Stimulated activated CD4-positive, alpha-beta T cell treated with anti-CD3 and anti-CD28 coated beads, Interleukin-2, amount 100 ng/mL, for 4 hours (primary cell): ENCODE results near the gene LAMA2.
"Not testable (repeated sequence)": the region's sequence is repeated elsewhere in the genome, so short reads cannot be mapped to it uniquely, and the experiment has no call there.

Experiments
- DNase-seq: peaks from one replicate; pipeline ENCODE4 v3.0.0-alpha.2; 2020; ENCODE audit warnings: low read depth

Gene LAMA2

DNA sequence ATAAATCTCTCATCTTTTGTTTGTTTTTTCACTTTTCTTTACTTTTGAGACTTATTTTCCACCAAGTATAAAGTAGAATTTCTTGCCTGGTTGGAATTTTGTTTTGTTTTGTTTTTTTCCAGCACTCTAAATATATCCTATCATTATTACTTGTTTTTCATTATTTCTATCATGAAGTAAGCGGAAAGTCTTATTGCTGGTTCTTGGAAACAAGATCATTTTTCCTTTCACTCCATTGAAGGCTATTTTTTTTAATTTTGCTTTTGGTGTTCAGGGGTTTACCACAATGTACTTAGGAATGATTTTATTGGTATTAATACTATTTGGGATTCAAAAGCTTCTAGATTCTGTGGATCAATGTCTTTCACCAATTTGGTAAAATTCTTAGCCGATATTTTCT lies 190.1 kb downstream of the LAMA2 start:
- DNase-seq, result no peak

DNA sequence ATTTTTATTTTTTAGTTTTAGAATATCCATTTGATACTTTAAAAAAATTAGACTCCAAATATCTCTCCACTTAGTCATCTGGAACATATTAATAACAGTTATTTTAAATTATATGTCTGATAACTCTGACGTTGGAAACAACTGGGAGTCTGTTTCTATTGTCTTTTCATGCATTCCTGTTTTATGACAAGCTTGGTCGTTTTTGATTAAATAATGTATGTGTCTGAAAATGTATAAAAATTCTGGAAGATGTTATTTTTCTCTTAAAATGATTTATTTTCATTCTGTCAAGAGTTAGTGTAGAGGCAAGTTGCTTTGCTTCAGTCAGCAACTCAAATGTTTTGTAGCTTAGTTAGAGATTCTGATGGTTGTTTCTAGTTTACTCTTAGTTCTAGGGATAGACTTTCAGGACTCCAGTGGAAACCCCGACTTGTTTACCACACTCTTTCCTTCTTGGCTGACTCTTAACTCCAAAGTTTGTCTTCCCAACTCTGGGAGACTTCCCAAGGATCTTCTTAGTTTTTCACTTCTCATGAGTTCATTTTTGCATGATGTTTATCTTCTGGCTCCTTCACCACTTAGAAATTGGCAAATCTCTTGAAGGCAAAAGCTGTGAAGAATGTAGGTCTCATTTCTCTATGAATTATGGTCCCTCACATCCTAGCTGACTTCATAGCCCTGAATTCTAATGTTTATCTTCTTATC lies 190.9 kb downstream of the LAMA2 start:
- DNase-seq, result no peak

DNA sequence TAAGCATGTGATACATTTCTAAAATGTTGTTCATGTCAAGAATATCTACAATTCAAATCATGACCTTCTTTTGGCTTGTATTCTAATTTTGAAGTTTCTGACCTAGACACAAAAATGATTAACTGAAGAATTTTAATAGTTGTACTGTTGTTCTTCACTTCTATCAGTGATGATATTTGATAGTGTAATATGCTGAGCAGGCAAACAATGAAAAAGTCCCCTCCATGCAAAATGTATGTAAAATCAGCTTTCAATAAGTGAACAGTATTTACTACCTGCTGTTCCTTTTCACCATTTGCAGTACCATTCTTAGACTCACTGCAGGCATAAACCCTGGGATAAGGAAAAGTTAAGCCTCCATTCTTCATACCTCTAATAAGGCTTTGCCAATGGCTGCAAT lies 201.5 kb downstream of the LAMA2 start:
- no peak for DNase-seq

DNA sequence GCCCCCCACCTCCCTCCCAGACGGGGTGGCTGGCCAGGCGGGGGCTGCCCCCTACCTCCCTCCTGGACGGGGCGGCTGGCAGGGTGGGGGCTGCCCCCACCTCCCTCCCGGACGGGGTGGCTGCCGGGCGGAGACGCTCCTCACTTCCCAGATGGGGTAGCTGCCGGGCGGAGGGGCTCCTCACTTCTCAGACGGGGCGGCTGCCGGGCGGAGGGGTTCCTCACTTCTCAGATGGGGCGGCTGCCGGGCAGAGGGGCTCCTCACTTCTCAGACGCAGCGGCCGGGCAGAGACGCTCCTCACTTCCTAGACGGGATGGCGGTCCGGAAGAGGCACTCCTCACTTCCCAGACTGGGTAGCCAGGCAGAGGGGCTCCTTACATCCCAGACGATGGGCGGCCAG lies 205.5 kb downstream of the LAMA2 start:
- DNase-seq, result not testable (repeated sequence)

DNA sequence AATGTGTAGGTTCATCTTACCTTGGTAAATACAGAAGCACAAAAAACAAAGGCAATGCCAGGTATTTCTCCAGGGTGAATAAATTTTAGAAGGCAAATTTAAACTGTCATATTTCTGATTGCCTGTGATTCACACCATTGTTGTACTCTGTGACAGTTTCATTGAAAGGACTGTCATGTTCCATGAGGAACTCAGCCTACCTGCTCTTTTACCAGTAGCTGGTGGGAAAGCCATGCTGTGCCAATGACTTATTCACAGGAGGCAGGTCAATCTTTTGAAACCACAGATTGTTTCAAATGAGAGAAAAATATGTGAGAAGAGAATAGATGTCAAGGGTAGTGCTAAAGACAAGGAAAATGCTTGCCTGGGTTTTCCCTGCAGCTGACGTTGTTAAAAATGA lies 206.4 kb downstream of the LAMA2 start:
- DNase-seq, result no peak

DNA sequence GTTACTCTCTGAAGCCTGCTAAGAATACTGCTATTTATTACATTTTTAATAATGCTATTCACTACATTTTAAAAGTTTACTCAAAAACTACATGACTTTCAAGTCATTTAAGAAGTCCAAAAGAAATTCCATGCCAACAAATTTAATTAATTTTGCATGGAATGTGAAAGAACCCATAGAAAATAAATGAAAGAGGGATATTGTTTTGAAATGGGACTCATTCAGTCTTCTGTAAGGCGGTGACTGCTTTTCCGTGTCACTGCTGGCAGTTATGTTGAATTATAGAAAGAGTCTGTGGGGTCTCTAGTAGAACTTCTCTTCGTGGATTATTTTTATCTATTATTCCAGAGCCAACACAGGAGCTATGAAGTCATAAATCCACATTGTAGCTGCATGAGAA lies 211.2 kb downstream of the LAMA2 start:
- DNase-seq, result no peak

DNA sequence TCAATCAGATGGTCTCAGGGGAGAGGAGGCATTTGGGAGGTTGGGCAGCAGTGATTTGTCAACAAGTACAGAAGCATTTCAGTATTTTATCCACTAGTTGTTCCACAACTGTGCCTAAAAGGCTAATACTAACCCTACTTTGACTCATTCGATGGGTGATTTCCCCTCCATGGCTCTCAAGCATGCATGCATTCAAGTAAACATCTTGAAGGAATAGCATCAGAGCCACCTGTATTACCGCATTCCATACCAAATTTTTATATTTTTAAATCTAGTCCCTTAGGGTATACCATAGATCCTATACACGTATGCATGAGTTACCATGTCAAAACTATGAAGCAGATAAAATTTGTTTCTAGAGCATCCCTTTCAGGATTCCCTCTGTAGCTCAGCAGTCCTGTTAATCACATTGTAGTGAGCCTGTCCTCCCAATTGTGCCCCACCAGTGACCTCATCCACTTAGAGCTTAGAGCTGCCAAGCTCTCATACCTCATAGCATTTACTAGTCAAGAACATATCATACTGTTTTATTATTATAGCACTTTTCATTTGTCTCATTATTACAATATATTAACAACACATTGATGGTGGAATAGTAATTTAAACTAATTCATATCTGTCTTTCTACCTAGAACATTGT lies 213.8 kb downstream of the LAMA2 start:
- DNase-seq, result no peak

DNA sequence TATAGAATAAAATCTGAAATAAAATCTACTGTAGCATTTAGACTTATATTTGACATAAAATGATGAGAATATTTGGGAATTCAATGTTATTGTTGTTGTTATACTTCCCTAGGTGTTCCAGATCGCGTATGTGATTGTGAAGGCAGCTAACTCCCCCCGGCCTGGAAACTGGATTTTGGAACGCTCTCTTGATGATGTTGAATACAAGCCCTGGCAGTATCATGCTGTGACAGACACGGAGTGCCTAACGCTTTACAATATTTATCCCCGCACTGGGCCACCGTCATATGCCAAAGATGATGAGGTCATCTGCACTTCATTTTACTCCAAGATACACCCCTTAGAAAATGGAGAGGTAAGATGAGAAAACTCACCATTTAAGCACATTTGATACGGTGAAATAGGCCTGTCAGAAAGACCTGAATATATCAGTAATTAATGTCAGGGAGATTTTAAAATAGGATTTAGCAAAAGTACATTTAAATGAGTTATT lies 215.2 kb downstream of the LAMA2 start:
- no peak for DNase-seq

DNA sequence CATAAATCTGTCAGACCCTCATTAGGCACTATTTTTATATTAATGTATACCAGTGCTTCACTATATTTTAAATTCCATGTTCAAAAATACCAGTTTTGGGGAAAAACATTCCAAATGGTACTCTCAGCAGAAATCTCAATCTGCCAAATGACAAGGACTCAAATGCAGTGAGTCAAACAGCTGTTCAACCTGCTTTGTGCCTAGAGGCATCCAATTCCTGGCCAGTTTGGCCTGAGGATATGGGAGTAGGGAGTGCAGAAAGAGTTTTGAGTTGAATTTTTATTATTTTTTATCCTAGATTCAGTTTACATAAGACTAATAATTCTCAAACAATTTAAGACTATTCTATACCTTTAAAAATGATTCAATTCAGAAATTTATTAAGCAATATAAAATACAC lies 216.8 kb downstream of the LAMA2 start:
- DNase-seq, result no peak

DNA sequence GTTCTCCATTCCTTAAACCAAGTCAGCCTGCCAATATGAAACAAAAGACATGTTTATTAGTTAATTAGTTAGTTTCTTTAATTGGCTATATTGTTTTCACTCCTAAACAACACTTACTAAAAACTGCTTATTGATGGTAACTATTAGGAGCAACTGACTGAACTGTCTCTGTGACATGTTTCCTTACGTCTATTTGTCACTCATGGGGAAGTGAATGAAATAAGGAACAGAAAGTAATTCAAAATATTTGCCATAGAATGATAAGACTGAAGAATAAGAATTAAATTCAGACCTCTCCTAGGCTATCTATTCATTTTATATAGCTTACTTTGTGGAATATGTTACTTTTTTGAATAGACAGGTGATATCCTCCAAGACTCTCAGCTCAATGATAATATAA lies 217.2 kb downstream of the LAMA2 start:
- no peak for DNase-seq

DNA sequence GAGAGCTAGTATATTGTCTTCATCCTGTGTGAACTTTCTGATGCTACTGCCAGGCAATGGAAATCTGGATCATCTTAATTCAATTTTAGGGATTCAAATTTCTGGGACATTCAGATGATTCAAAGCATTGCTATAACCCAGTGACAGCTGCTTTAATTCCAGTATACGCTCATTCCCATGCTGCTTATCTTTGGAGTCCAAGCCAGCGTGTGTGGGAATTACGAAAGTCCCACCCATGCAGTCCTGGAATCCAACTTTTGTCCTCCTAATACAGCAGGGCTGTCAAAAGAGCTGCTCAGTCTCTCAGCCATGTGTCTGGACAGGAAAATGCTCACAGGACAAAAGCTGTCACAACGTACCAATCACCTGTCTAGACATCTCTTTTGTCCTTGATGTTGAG lies 219.8 kb downstream of the LAMA2 start:
- no peak for DNase-seq

DNA sequence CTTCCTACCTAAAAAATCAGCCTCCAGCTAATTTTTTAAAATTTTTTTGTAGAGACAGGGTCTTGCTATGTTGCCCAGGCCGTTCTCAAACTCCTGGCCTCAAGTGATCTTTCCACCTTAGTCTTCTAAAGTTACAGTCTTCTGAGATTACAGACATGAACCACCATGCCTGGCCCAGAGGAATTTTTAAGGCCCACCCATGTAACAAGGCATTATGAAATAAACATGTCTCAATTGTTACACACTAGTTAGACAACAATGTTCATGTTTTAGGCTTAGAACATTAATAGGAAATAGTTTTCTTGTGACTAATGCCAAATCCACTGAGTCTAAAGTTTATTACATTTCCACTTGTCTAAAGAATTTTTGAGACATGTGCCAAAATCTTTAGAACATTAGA lies 221.2 kb downstream of the LAMA2 start:
- no peak for DNase-seq

DNA sequence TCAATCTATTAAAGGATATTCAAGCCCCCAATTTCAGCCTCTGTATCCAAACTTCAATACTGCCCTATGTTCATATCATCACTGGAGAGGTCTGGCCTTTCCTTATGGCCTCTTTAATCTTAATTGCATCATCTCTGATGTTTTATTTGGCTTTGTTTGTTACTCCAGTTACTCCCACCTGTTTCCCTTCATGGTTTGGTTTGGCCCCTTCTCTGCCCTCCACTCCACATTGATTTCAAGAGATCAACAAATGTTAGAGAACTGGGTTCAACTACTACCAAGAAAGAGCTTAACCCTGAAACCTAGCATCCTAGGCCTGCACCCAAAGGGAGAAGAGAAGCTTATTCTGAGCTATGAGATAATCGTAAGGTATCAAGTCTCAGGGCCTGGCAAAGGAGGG lies 221.6 kb downstream of the LAMA2 start:
- no peak for DNase-seq

DNA sequence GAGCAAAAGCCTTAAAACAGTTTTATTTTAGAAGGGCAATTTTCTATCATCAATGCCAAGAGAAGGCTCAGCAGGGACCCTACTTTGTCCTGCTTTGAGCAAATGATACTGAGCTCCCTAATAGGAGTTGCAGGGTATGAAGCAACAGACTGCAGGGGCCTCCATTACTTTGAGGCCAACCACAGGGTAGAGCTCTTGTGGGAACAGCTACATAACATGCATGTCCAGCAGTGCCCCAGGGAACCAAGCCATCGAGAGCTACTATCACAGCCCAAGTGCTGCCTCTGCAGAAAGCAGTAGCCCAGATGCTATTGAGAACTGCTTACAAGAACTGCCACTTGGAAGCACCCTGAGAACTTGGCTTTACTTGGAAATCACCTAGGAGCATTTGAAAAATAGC lies 222.1 kb downstream of the LAMA2 start:
- DNase-seq, result no peak

DNA sequence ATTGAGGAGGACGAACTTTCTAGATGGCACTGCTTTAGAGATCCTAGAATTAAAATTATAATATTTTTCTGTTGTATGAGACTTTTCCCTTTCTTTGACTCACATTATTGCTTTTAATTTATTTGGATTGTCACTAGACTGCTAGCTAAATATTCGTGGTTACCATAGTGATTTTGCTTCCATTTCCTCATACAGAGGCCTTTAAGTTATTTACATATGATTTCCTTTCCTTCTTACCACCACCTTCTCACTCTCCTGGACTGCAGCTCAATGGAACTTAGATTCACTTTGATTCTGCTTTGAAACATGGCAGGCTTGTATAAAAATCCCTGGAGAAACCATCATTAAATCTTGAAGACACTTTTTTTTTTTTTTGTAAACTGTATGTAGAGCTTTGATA lies 222.9 kb downstream of the LAMA2 start:
- DNase-seq, result no peak

DNA sequence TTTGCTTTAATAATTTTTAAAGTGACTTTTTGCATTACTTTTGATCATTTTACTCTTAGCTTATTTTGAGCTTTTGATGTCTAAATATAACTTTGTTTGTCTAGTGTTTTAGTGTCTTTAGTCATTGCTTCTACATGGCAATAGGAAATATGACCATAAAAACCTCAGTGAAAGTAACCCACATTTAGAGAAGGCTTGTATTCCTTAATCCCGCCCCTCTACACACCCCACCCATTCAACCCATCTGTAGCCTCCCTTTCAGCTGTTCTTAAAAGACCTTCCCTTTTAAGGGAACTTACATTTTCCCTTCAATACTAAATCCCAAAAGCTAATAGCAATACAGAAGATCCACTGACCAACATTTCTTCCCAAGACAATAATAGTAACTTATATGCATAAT lies 225.4 kb downstream of the LAMA2 start:
- no peak for DNase-seq

DNA sequence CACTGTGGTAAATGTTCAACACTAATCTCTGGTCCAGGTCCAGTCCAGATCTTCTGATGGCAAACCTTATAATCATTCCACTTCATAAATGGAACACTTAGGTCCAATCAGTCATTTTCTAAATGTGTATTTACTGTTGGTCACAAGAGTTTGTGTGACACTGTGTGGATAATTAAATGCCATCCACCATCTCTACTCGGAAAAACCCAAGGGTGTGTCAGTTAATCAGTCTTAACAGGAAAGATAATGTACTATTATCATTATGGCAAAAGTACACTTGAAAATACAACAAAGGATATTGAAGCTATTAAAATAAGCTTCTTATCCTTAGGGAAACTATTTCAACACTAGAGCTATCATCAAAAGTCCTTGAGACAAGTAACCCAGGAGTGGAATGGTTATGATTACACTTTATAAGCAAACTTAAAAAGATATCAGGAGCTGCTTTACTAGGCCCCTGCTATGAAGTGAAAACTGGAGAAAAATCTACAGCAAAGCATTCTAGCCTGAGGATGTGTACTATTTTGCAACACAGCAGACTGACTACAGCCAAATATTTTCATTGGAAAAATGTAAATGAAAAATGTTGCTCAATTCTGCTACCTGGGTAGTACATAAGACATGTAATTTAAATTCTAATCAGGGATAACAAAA lies 227.9 kb downstream of the LAMA2 start:
- no peak for DNase-seq

DNA sequence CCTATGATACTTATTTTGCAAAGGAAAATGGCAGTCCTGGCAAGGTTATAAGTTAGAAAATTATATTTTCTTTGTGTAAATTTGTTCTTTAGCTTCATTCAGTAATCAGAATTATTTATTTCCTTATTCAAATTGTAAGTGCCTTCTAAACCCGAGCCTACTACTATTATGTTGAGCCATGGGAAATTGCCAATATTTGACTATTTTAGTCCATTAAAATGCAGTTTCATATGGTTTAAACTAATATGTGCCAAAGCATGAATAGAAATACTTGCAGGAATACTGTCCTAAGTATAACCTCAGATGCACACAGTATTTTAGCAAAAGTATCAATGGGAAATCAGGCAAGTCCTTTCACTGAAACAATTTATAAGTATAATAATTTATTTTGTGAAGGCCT lies 228.4 kb downstream of the LAMA2 start:
- no peak for DNase-seq

DNA sequence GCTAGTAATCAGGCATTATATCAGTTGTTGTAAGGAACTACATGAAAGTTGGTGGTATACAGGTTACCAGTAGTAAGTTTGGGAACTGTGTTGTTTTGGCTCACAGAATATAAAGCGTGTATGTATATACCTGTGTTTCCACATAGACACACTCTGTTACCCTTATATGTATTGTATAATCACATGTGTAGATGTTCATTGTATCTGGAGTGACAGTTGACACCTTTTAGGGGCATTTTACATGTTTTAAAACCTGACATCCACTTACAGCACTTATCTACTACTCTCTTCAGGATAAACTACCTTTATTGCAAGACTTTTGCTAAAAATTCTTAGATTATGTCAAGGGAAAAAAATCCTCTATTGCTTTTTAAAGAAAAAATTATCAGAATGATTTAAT lies 228.9 kb downstream of the LAMA2 start:
- no peak for DNase-seq

DNA sequence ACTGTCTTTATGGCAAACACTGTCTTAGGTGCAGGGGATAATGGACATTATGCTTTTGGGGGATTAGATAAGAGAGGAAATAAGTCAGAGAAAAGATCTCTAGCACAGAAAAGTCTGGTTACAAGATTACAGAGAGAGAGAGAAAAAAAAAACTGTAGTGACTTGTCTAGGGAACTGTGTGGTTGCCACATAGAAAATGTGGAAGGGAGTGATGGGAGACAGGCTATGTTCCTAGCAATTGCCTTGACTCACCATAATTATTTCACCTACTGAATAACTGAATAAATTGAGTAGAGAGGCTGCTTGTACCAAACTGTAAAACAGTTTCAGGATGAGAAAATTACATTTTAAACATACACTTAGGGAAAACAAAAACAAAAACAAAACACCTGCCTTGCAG lies 229.7 kb downstream of the LAMA2 start:
- no peak for DNase-seq

DNA sequence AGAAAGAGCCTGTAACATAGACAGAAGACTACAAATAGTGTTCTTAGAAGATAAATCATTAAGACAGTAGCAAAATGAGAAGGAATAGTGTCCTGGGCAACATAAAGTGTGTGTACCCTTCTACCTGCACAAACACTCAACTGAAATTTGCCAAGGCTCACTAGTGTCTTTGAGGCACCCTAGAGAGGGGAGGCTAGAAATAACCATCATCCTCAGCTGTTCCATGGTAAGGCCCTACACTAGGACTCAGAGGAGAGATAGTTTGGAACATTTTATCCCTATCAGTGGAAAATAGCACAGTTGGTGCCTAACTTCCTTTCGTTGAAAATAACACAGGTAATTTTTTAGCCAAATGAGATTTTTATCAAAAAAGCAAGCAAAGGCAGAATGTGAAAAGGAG lies 230.7 kb downstream of the LAMA2 start:
- DNase-seq, result no peak

DNA sequence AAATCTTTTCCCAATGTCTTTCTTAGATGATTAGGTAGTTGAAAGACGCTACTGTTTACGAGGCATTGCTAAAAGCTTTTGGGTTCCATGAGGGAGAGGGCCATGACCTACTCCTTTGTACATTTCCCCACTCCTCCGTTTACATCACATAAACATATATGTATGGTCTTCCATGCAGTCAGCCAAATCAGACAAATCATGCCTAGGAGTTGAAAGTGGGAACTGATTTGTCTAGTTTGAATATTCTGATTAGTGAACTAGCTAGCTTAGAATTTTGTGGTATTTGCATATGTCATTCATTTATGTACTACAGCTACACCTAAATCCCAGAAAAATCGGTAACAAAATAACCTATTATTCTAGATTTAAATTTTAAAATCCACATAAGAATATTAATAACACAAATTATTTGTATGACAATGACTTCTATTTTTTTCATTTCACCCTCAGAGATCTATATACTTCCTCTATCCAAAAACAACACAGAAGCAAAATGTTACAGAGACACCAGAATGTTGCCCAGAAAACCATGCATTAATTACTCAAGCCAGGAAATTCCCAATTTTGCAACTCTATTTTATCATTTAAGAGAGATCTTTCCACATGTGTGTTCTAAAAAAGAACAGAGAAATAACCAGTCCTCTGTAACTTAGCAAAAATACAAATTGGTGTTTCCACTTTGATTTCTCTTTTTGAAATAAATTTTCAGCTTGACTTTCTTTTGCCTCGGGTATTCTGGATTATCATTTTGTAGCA lies 231.9 kb downstream of the LAMA2 start:
- no peak for DNase-seq

DNA sequence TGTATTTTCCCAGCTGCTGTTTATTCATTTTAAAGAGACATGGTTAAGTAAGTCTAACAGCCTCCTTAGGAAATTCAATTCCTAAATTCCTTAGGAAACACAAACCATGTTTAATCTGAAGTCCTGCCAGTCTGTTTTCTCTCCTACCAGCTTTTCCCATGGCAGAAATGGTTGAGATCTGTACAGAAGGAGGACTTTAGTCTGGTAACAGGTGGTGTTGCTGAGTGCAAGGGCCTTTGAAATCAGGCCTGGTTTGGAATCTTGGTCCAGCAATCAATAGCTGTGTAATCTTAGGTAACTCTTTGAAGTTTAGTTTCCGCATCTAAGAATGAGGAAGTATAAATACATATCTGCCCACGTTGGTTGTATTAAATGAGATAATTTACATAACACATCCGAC lies 232.5 kb downstream of the LAMA2 start:
- no peak for DNase-seq
